Measurements from ENCODE around the gene TMEM45A.

Gene TMEM45A

GRCh38 chr3:100531093-100531492 lies 38.7 kb downstream of the TMEM45A start:
- DNase-seq (ENCODE audit: extremely low read depth, insufficient read length) = no peak
- Histone ChIP-seq H3K27me3 (replicated peaks; ENCODE audit: control insufficient read depth, insufficient read depth, low read length) (no peaks in the 10 kb centered on the region), H3K36me3 (ENCODE audit: control insufficient read depth, insufficient read depth, low read length) (no peaks in the 10 kb centered on the region), H3K4me3 (replicated peaks; ENCODE audit: low read depth, low read length) (no peak overlapping the region)
- TF ChIP-seq, protein P1, sequence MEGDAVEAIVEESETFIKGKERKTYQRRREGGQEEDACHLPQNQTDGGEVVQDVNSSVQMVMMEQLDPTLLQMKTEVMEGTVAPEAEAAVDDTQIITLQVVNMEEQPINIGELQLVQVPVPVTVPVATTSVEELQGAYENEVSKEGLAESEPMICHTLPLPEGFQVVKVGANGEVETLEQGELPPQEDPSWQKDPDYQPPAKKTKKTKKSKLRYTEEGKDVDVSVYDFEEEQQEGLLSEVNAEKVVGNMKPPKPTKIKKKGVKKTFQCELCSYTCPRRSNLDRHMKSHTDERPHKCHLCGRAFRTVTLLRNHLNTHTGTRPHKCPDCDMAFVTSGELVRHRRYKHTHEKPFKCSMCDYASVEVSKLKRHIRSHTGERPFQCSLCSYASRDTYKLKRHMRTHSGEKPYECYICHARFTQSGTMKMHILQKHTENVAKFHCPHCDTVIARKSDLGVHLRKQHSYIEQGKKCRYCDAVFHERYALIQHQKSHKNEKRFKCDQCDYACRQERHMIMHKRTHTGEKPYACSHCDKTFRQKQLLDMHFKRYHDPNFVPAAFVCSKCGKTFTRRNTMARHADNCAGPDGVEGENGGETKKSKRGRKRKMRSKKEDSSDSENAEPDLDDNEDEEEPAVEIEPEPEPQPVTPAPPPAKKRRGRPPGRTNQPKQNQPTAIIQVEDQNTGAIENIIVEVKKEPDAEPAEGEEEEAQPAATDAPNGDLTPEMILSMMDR (IDR thresholded peaks at IDR 0.05; ENCODE audit: insufficient read depth, low read length, poor library complexity, severe bottlenecking) = no peak

DNA sequence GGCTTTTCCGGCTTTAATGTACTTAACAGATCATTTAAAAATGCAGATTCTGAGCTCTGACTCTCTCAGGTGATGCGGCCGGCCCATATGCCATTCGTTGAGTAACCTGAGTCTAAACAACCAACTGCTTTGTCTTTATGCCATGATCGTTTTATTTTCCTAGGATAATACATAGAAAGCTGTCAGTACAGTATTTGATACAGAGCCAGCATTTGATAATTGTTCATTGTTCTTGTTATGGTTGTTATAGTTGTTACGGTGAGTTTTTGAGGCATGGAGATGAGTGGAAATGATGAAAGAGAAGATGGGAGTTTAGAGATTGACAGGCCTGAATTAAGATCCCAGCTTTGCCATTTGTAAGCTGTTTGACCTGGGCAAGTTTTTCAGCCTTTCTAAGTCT lies 40.0 kb downstream of the TMEM45A start:
- Histone ChIP-seq H3K4me3 (replicated peaks; ENCODE audit: low read depth, low read length) (no peak overlapping the region), H3K27me3 (replicated peaks; ENCODE audit: control insufficient read depth, insufficient read depth, low read length) (no peaks in the 10 kb centered on the region), H3K36me3 (ENCODE audit: control insufficient read depth, insufficient read depth, low read length) (no peaks in the 10 kb centered on the region)
- TF ChIP-seq, protein P1 (IDR thresholded peaks at IDR 0.05; ENCODE audit: insufficient read depth, low read length, poor library complexity, severe bottlenecking) = no peak
- no peak for DNase-seq (ENCODE audit: extremely low read depth, insufficient read length)

DNA sequence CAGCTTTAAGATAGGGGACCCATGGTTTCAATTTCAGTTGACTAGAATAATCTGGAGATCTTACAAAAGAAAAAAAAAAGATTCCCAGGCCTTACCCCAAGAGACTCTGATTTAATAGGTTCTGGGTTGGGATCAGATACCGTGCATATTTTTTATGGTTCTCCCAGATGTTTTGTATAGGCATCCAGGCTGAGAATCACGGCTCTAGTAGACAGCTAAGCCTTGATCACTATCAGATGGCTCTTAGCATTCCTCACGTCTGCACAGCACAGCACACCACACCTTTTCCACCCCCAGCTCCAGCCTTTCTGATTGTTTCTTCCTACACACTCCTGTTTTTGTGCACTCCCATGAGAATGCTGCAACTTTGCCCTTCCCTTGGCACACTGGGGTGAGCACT lies 40.8 kb downstream of the TMEM45A start:
- no peak for DNase-seq (ENCODE audit: extremely low read depth, insufficient read length)
- no peaks in the 10 kb centered on the region for H3K36me3 ChIP-seq (ENCODE audit: control insufficient read depth, insufficient read depth, low read length)
- H3K4me3 ChIP-seq (replicated peaks; ENCODE audit: low read depth, low read length) = no peak overlapping the region
- no peaks in the 10 kb centered on the region for H3K27me3 ChIP-seq (replicated peaks; ENCODE audit: control insufficient read depth, insufficient read depth, low read length)
- TF ChIP-seq, protein P1 (IDR thresholded peaks at IDR 0.05; ENCODE audit: insufficient read depth, low read length, poor library complexity, severe bottlenecking) = no peak

DNA sequence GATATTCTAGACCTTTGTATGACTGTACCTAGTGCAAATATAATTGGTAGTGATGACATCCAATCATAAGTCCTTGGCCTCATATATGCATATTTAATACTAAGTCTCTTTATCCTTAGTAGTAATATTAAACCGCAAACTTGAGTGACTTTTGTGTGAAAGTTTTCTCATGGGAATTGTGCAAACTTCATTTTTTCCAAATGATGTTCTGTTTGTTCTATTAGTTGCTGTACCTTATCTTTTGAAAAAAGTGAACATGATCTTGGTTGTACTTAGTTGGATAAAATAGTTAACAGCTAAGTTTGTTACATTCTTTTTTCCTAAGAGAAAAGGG lies 43.2 kb downstream of the TMEM45A start:
- DNase-seq (ENCODE audit: extremely low read depth, insufficient read length) = no peak
- Histone ChIP-seq H3K27me3 (replicated peaks; ENCODE audit: control insufficient read depth, insufficient read depth, low read length) (no peaks in the 10 kb centered on the region), H3K36me3 (ENCODE audit: control insufficient read depth, insufficient read depth, low read length) (no peaks in the 10 kb centered on the region), H3K4me3 (replicated peaks; ENCODE audit: low read depth, low read length) (no peak overlapping the region)
- TF ChIP-seq, protein P1 (IDR thresholded peaks at IDR 0.05; ENCODE audit: insufficient read depth, low read length, poor library complexity, severe bottlenecking) = no peak

GRCh38 chr3:100536093-100536492 lies 43.7 kb downstream of the TMEM45A start:
- H3K4me3 ChIP-seq (replicated peaks; ENCODE audit: low read depth, low read length) = no peak overlapping the region
- H3K36me3 ChIP-seq (ENCODE audit: control insufficient read depth, insufficient read depth, low read length) = no peaks in the 10 kb centered on the region
- DNase-seq (ENCODE audit: extremely low read depth, insufficient read length) = no peak
- H3K27me3 ChIP-seq (replicated peaks; ENCODE audit: control insufficient read depth, insufficient read depth, low read length) = no peaks in the 10 kb centered on the region
- TF ChIP-seq, protein P1 (IDR thresholded peaks at IDR 0.05; ENCODE audit: insufficient read depth, low read length, poor library complexity, severe bottlenecking) = no peak

DNA sequence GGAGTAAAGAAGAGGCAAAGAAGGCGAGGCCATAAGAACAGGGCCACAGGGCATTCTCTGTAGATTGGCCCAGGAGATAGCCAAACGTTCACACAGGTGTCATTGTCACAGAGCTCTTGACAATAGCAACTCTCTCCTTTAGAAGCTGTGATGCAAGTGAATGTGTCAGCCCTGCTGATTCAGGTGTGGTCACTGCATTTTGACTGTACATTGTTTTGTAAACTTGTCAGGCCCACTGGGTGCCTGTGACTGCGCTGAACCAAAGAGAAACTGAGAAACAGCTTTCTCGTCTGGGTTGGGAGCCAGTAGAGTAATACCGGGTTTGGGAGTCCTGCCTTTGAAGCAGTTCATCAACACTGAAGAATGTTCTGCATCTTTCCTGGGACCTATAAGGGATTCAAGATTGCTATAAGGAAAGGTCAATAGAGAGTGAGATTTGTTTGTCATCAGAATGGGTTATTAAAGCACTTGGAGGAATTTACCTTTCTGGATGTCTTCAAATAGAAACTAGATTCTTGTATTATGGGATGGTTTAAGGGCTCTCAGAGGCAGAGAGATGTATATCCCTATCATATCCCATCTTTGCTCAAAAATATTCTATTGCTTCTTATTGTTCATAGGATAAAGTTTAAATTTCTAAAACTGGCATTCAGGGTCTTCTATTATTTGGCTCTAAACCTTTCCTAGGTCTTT lies 45.4 kb downstream of the TMEM45A start:
- Histone ChIP-seq H3K4me3 (replicated peaks; ENCODE audit: low read depth, low read length) (no peak overlapping the region), H3K36me3 (ENCODE audit: control insufficient read depth, insufficient read depth, low read length) (no peaks in the 10 kb centered on the region), H3K27me3 (replicated peaks; ENCODE audit: control insufficient read depth, insufficient read depth, low read length) (no peaks in the 10 kb centered on the region)
- DNase-seq (ENCODE audit: extremely low read depth, insufficient read length) = no peak
- TF ChIP-seq, protein P1 (IDR thresholded peaks at IDR 0.05; ENCODE audit: insufficient read depth, low read length, poor library complexity, severe bottlenecking) = no peak

All from GM06990 (cell line).